ENCODE results near the gene MROH8.
"Not testable (repeated sequence)": the region's sequence is repeated elsewhere in the genome, so short reads cannot be mapped to it uniquely, and the experiment has no call there.

The MROH8 gene

DNA sequence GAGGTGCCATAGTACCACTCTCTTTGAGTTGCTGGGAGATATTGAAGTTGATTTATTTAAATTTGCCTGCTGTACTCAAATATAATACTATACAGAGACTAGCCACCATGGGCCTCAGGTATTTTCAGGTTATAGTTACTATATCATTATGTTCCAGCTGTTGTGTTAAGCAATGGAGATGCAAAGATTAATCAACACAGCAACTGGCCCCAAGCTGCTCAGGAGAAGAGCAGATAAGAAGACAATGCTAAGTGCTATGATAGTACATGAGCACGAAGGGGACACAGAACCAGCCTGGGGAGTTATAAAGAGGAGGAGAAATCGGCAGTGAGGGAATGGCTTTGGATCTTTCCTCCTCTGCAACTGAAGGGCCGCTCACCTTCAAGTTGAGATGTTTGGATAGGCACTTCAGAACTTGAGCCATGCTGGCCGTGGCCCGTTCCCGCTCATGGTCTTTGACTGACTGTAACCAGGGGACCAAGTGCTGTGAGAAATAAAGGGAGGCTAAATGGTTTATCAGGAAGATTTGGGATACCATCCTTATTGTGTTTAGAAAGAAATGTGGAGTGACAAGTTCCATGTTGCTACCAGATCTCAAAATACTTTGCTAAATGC is 24.6 kb downstream of the MROH8 start:
- DNase-seq (ENCODE audit: low read depth) = no peak

DNA sequence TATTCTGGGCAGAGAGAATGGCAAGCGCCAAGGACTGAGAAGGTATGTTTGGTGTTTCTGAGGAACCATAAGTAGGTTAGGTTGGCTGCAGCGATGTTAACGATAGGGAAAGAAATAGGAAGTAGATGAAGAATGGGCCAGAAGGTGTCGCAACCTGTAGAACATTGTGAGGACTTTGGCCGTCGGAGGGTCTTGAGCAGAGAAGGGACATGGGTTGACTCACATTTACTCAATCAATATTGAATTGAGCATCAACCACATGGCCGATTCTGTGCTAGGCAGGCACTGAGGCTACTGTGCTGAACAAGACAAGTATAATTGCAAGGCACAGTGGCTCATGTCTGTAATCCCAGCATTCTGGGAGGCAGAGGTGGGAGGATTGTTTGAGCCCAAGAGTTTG is 27.1 kb downstream of the MROH8 start:
- DNase-seq (ENCODE audit: low read depth) = no peak

DNA sequence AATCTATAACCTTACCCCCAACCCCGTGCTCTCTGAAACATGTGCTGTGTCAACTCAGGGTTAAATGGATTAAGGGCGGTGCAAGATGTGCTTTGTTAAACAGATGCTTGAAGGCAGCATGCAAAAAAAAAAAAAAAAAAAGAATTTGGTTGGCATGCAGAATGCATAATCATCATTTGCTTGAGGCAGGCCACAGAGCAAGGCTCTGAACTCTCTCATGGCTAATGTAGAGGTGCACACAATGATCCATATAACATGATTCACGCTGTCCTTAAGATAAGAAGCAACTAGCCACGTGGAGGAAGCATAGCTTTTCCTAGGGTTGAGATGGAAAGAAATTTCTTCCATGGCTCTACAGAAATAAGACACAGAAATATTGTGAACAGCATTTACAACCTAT is 27.8 kb downstream of the MROH8 start:
- no peak for DNase-seq (ENCODE audit: low read depth)

DNA sequence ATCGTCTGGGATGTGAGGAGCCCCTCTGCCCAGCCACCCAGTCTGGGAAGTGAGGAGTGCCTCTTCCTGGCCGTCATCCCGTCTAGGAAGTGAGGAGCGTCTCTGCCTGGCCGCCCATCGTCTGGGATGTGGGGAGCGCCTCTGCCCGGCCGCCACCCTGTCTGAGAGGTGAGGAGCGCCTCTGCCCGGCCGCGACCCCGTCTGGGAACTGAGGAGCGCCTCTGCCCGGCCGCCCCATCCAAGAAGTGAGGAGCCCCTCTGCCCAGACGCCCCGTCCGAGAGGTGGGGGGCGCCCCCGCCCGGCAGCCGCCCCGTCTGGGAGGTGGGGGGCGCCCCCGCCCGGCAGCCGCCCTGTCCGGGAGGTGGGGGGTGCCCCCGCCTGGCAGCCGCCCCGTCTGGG is 28.5 kb downstream of the MROH8 start:
- not testable (repeated sequence) for DNase-seq (ENCODE audit: low read depth)

DNA sequence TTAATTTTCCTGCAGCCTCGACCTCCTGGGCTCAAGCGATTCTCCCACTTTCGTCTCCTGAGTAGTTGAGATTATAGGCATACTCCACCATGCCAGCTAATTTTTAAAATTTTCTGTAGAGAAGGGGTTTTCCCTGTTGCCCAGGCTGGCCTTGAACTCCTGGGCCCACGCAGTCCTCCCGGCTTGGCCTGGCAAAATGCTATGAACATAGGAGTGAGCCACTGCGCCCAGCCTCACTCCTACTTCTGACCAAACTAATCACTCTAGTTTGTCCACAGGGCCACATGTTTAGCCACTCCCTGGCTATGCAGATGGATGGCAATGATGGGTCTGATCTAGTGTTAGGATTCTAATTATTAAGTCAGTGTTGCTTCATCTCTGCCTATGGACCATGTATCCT is 32.1 kb downstream of the MROH8 start:
- DNase-seq (ENCODE audit: low read depth) = no peak

DNA sequence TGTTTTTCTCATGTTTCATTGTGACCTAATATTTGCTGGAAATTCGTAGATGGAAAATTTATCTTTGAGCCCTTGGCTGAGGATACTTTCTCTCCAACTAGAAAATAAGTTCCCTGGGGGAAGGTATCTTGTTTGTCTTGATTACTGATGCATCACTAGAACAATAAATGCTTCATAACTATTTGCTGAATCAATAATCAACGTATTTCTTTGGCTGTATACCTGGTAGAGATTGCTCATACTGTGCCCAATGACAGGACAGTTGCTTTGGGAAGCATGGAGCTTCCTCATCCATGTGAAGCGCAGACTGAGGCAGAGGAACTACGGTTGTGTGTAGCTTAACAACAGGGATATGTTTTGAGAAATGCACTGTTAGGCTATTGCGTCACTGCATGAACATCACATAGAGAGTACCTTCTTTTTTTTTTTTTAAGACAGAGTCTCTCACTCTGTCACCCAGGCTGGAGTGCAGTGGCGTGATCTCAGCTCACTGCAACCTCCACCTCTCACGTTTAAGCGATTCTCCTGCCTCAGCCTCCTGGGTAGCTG is 34.4 kb downstream of the MROH8 start:
- no peak for DNase-seq (ENCODE audit: low read depth)

DNA sequence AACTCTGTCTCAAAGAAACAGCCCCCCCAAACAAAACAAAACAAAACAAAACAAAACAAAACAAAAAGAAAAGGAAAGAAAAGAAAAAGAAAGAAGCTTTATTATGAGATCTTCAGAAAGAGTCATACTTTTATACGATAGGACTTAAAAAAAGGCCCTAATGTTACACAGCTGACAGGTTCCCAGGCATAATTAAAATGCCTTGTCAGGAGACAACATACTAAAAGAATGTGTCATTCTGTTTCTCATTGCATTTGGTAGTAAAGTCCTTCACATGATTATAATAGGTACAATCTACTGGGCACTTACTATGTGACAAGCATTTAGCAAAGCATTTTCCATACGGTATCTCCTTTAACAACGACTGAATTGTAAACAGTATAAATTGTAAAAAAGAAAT is 36.6 kb downstream of the MROH8 start:
- no peak for DNase-seq (ENCODE audit: low read depth)

DNA sequence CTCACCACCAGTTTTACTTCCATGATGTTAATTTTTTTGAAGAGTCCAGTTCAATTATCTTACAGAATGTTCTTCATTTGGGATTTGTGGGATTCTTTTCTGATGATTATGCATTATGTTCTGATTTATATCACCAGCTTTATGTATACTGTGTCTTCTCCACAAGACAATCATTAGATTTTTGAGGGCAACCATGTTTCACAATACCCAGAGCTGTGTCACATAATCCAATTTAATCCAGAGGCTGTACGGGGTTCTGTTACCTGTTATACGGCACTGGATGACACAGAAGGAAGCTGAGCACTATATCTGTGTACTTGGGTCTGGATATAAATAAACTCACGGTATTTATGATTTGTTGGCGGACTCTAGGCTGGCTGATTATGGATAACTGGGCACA is 41.8 kb downstream of the MROH8 start:
- no peak for DNase-seq (ENCODE audit: low read depth)

DNA sequence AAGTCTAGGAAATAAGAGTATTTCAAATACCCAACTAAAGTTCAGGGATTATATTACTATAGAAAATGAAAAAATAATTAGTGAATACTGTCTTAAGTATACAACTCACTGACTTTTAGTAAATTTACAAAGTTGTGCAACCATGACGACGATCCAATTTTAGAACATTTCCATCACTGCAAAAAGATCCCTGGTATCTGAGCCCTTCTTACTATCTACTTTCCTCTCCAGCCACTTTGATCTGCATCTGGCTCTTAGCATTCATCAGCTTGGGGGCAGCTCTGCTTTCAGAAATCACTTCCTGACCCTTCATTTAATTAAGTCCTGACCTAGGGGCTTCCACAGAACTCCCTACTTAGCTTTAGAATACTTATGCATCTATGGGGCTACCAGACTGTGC is 45.4 kb downstream of the MROH8 start:
- no peak for DNase-seq (ENCODE audit: low read depth)

DNA sequence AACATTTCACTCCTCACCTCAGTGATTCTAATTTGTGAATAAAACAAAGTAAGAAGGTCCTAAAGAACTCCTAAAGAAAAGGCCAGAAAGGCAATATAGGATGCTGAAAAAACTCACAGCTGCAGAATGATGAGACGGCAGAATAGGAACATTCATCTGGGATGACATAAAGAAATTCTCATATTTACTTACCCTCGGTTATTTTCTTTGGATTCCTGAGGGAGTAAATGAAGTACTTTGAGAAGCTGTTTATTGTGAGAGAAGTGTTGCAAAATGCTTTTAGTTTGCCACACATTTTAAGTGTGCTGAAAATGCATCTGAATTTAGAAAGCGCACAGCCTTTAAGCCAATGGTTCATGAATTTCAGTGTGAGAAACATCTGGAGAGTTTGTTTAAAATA is 47.9 kb downstream of the MROH8 start:
- no peak for DNase-seq (ENCODE audit: low read depth)

DNA sequence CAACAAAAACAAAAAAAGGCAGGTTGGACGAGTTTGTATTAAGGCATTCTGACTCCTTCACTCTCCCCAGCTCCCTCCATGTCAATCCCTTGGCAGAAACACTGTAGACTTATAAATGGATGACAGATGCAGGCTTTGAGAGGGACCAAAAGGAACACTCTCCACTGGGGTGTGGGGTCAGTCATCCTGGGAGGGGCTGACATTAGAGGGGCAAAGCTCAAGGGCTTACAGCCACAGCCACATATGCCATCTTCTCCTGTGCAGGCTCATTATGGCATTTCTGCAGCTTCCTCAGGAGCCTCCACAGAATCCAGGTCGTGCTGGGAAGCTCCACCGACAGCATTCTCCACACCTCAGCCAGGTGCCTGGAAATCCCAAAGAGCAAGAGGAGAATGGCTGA is 50.5 kb downstream of the MROH8 start:
- no peak for DNase-seq (ENCODE audit: low read depth)

DNA sequence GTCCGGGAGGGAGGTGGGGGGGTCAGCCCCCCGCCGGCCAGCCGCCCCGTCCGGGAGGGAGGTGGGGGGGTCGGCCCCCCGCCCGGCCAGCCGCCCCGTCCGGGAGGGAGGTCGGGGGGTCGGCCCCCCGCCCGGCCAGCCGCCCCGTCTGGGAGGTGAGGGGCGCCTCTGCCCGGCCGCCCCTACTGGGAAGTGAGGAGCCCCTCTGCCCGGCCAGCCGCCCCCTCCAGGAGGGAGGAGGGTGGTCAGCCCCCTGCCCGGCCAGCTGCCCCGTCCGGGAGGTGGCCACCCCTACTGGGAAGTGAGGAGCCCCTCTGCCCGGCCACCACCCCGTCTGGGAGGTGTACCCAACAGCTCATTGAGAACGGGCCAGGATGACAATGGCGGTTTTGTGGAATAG is 53.1 kb downstream of the MROH8 start:
- DNase-seq (ENCODE audit: low read depth) = not testable (repeated sequence)

DNA sequence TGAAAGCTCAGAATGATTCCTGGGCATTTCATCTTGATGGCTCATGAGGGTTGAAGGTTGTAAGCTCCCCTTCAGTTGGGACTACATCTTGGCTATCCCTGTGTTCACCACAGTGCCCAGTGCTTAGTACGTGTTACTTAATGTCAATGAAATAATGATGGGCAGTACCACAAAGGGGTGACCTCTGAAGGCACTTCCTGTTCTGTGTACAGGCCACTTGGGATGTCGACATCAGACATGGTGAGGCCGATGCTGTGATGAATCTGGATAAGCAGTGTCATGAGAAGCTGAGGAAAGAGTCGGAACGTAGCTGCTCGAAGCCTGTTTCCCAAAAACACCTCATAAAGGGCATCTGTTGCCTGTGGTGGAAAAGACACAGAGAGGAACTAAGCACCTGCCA is 55.9 kb downstream of the MROH8 start:
- DNase-seq (ENCODE audit: low read depth) = no peak

DNA sequence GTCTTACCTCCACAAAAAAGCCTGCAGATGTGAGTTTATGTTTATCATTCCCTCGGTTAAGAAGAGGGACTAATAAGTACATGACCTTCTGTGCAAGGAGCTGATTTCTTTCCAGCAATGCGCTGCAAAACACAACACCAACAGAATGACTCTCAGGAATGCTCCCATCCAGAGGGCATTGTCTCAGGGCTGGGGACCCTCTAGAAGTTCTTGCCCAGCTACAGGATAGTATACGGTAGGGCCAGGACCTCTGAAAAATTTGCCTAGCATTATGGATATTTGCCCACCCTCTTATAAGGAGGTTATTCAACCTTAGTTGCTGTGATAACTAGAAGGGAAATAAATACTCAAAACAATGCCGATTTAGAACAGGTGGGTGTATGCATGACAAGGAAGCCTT is 58.9 kb downstream of the MROH8 start:
- no peak for DNase-seq (ENCODE audit: low read depth)

DNA sequence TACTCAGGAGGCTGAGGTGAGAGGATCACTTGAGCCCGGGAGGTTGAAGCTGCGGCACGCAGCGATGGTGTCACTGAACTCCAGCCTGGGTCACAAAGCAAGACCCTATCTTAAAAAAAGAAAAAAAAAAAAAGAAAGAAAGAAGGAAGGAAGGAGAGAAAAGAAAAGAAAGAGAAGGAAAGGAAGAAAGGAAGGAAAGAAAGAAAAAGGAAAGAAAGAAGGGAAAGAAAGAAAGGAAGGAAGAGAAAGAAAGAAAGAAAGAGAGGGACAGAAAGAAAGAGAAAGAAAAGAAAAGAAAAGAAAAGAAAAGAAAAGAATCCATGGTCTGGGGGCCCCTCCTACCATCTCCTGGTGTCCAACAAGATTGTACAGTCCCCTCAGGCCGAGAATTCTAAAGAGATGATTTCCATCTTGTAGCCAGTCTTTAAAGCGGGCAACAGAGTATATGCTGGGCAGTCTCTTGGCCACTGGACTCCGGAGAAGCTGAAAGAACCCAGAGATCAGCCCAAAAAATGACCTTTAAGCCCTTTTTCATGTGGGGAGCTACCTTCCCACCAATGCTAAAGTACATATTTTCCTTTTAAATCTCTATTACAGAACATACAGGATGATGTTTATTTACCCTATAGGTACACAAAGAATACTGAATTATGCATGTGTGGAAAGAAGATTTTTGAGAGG is 59.9 kb downstream of the MROH8 start:
- DNase-seq (ENCODE audit: low read depth) = no peak

DNA sequence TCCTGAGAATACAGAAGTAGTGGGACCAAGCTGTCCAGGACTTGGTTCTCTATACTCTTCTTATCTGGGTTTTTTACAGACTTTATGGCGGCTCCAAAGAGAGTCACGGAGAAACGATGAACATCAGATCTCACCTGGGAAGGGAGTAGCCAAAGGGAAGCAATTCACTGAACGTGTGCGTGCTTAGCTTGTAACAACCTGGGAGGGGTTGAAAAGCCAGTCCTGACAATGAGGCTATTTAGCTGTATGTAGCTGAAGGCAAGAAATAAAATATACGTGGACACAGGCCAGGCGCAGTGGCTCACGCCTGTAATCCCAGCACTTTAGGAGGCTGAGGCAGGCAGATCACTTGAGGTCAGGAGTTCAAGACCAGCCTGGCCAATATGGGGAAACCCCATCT is 65.3 kb downstream of the MROH8 start:
- no peak for DNase-seq (ENCODE audit: low read depth)

DNA sequence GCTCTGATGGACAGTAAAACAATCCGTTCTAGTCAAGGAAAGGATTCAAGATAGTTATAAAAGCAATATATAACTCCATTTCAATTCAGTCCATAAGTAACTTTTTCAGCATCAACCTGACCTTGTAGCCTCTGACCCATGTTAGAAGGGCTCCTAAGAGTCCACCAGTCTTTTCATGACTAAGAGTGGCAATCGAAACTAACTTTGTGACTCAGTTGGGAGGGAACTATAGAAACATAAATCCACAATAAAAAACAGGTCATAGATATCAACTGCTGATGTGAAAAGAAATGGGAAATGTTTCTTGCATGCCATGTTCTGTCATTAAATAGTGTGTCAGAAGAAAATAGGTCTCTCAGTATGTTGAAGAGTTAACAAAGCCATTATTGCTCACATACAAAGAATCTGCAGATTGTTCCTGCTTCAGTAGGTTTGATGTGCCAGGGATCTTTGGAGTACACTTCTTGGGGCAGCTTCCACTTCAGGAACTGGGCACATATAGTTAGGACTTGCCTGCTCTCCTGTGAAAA is 67.4 kb downstream of the MROH8 start:
- no peak for DNase-seq (ENCODE audit: low read depth)

DNA sequence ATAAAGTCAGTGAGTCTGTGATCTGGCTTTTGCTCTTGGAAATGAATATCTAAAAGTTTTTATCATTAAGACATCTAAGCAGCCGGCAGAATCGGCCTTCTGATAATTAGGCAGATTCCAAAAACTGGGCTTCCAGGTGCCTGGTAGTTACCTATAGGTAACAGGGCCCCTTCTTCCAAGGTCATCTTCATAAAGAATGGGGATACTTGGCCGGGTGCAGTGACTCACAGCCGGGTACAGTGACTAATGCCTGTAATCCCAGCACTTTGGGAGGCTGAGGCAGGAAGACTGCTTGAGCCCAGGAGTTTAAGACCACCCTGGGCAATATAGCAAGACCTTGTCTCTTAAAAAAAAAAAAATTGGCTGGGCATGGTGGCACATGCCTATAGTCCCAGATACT is 70.7 kb downstream of the MROH8 start:
- no peak for DNase-seq (ENCODE audit: low read depth)

DNA sequence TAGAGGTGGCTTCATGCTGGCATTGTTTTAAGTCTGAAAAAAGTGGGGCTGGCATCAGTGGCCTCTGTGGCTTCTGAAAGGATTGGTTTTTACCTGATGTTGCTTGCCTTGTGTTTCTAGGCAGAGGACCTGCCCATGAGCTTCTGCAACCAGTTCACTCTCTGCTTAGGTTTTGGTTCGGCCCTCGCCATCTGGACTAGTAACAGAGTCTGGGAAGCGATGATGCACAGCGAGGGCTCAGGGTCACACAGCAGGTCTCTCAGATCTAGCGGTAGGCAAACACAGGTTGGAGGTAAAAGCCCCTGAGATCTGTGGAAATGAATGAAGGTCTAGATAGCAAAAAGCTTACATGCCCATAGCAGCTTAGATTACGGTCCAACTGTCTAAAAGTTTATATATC is 76.8 kb downstream of the MROH8 start:
- DNase-seq (ENCODE audit: low read depth) = no peak

DNA sequence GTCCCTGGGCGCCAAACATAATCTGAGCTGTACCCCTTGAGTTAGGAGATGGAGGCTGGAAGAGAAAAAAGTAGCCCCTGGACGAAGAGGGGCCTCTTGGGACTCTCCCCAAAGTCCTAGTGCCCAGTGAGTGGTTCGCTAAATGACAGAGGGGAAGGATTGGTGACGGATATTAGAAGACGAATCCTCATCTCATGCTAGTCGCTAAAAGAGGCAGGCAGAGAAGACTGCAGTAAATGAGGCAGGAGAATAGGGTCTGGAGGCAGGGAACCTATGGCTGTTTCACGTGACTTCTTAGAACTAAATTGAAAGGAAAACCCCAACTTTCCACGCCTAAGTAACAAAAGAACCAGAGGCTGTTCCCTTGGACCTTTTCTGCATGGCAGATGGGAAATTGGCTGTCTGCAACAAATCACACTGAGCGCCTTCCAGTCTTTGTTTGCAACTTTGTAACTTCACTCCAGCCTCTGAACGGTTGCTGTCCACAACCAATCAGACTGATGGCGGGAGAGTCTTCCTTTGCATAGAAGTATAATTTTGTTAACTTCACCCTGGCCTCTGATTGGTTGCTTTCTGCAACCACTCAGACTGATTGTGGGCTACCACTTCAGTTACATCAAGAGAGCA is 82.8 kb downstream of the MROH8 start:
- no peak for DNase-seq (ENCODE audit: low read depth)

DNA sequence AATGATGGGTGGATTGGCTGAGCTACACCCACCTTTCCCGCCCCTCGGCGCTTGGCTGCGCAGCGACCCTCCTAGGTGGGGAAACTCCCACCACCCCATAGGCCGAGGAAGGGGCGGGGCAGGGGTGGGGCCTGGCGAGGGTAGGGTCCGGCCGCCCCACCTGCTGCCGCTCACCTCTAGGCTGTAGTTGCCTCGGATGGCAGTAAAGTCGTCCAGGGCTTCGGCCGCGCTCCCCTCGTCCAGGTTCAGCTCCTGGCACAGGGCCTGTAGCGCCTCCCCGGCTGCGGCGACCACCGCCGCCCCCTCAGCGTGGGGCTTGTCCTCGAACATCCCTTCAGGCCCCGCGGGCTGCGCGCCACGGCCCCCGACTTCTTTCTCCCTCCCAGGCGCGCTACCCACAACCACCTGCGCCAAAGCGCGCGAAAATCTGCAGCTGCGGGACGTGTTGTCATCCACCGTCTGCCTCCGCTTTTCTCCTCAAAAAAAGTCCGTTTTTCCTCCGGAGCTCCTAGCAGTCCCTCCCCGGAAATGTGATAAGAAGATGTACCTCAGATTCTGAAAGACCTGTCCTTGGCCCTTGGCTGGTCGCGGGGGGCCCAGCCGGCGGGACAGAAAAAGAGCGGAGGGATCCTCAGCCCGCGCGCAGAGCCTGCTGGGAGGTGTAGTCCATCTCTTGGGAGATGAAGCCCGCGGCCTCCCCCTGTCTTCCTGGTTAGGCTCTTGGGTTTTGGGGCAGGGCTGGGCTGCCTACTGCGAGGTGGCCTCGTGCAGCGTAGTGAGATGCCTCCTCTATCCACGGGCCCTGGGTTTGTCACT is 83.5 kb downstream of the MROH8 start, which contains the start of gene RBL1:
Gene RBL1, minus strand, starts transcription at position 399 of the 816 bp plus-strand sequence. Its CDS starts 69 bp downstream, at position 330.
- DNase-seq (ENCODE audit: low read depth) = peak; percentile 93

DNA sequence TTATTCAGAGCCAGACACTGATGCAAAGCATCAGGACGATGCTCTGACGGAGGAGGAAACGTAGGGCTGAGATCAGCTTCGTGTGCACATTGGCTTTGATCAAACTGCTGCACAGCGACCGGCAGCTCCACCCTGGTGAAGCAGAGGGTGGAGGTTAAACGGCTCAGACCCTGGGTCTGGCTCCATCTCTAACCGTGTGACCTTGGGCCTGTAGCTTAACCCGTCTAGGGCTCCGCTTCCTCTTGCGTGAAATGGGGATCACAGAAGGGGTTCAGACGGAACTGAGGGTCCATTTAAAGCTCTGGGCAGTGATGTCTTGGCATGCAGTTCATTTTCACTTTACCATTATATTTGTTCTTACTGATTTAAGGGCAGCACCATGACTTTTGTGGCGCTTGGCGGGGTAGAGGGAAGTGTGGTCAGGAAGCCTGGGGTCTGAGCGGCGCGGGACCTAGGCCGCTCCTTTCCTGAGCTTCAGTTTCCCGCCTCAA is 84.2 kb downstream of the MROH8 start:
- peak; percentile 53 for DNase-seq (ENCODE audit: low read depth)
